ENCODE results near the gene EXPH5.

The EXPH5 gene

DNA sequence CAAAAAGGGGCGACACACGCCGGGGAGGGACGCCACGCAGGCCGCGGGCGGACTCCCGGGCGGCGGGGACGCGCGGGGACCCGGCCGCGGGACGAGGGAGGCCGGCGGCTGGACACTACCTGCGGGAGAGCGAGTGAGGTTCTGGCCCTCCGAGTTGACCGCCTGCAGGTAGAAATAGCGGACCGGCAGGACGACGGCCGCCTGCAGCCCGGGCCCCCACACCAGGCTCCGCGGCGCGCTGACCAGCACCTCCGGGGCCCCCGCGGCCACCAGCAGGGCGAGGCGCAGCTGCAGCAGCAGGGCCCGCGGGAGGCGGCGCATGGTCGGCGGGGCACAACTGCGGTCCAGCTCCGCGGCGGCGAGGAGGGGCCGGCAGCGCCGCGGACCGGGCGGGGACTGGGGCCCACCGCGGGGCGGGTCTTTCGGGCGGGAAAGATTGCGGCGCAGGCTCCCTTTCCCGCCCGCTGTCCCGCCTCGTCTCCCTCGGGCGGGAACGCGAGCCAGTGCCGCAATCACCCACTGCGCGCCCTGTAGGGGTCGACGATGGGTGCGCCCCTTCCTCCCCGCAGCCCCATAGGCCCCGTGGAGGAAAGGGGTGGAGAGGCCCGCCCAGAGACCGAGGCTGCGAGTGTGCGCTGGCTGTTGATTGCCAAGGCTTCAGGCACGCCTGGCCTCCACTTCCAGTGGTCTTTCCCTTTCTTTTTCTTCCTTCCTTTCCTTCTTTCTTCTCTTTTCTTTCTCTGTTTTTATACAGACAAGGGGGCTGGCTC, 95.3 kb downstream of the EXPH5 start, which contains the start of gene POGLUT3:
Gene POGLUT3 (minus strand): TSS at position 339 of the 770 bp plus-strand sequence. CDS start 18 bp downstream, at position 321.
- Mint-ChIP-seq H3K27me3 (no peaks in the 10 kb centered on the region), H3K27ac (peak within 1 kb of the TSS; percentile 98), H3K4me1 (ENCODE audit: low read depth) (peaks cover 28% of the 10 kb centered on the region), H3K4me3 (peak within 1 kb of the TSS; percentile 97), H3K36me3 (no peaks in the 10 kb centered on the region), H3K9me3 (ENCODE audit: low read depth) (no peaks in the 10 kb centered on the region)

GRCh38 chr11:108497317-108498045, 96.1 kb downstream of the EXPH5 start:
- H3K27ac Mint-ChIP-seq, result peak overlapping the region; percentile 98
- no peaks in the 10 kb centered on the region for H3K9me3 Mint-ChIP-seq (ENCODE audit: low read depth)
- H3K27me3 Mint-ChIP-seq, result no peaks in the 10 kb centered on the region
- H3K36me3 Mint-ChIP-seq, result no peaks in the 10 kb centered on the region
- peaks cover 28% of the 10 kb centered on the region for H3K4me1 Mint-ChIP-seq (ENCODE audit: low read depth)
- peak overlapping the region; percentile 97 for H3K4me3 Mint-ChIP-seq

DNA sequence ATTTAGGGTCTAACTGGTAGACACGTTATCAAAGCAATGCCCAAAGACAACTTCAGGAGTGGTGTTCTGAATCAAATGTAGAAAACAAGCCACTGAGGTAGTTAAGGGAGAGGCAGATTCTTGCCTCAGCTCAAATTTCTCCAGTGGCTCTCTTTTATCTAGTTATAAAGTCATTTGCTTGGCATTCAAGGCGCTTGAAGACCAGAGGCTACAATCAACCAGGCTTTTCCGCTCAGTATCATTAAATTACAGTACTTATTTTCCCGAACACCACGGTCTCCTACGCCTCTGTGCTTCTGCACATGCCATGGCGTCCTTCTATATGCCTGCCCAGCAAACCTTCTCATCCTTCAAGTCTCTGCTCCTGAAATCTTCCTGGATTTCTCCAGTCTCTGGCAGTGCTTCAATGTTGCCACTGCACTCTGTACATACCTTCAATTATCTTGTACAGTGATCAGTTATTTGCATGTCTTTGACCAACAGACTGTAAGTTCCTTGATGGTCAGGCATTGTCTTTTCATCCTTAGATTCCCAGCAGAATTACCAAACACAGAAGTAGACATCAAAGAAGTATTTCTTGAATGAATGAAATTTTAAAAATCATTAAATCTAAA, 96.8 kb downstream of the EXPH5 start:
- H3K4me1 Mint-ChIP-seq (ENCODE audit: low read depth), result peaks cover 28% of the 10 kb centered on the region
- no peaks in the 10 kb centered on the region for H3K27me3 Mint-ChIP-seq
- no peaks in the 10 kb centered on the region for H3K9me3 Mint-ChIP-seq (ENCODE audit: low read depth)
- peak overlapping the region; percentile 97 for H3K4me3 Mint-ChIP-seq
- H3K27ac Mint-ChIP-seq, result peak overlapping the region; percentile 98
- H3K36me3 Mint-ChIP-seq, result no peaks in the 10 kb centered on the region

- Mint-ChIP-seq H3K27me3 (no peaks in the 10 kb centered on the region), H3K36me3 (no peaks in the 10 kb centered on the region), H3K4me3 (no peak overlapping the region), H3K27ac (peak overlapping the region; percentile 41), H3K4me1 (ENCODE audit: low read depth) (peaks cover 28% of the 10 kb centered on the region), H3K9me3 (ENCODE audit: low read depth) (no peaks in the 10 kb centered on the region)
Measured at GRCh38 chr11:108495326-108495725, 98.2 kb downstream of the EXPH5 start.

GRCh38 chr11:108494182-108494581, 99.4 kb downstream of the EXPH5 start:
- no peak overlapping the region for H3K4me3 Mint-ChIP-seq
- peaks cover 2% of the 10 kb centered on the region for H3K36me3 Mint-ChIP-seq
- peak overlapping the region; percentile 13 for H3K27ac Mint-ChIP-seq
- peaks cover 28% of the 10 kb centered on the region for H3K4me1 Mint-ChIP-seq (ENCODE audit: low read depth)
- H3K9me3 Mint-ChIP-seq (ENCODE audit: low read depth), result no peaks in the 10 kb centered on the region
- H3K27me3 Mint-ChIP-seq, result no peaks in the 10 kb centered on the region

GRCh38 chr11:108491936-108492335, 101.6 kb downstream of the EXPH5 start:
- H3K4me3 Mint-ChIP-seq, result no peak overlapping the region
- peaks cover 12% of the 10 kb centered on the region for H3K36me3 Mint-ChIP-seq
- no peak overlapping the region for H3K27ac Mint-ChIP-seq
- H3K27me3 Mint-ChIP-seq, result no peaks in the 10 kb centered on the region
- H3K9me3 Mint-ChIP-seq (ENCODE audit: low read depth), result no peaks in the 10 kb centered on the region
- peaks cover 19% of the 10 kb centered on the region for H3K4me1 Mint-ChIP-seq (ENCODE audit: low read depth)

DNA sequence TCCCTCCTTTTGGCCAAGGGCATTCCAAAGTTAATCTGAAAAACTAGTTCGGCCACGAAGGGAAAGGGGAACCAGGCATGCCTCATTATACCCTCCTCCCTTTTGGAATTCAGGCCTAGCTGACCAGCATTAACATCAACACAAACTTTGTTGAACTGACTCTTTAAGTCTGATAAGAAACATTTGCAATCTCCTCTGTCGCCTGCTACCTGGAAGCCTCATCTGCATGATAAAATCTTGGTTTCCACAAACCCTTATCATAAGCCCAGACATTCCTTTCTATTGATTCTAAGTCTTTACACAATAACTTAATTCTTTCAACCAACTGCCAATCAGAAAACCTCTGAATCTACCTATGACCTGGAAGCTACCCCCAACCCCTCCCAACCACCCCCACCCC, 106.7 kb downstream of the EXPH5 start:
- Mint-ChIP-seq H3K27me3 (no peaks in the 10 kb centered on the region), H3K9me3 (ENCODE audit: low read depth) (no peaks in the 10 kb centered on the region), H3K27ac (no peak overlapping the region), H3K4me1 (ENCODE audit: low read depth) (no peaks in the 10 kb centered on the region), H3K36me3 (peaks cover 26% of the 10 kb centered on the region), H3K4me3 (no peak overlapping the region)

DNA sequence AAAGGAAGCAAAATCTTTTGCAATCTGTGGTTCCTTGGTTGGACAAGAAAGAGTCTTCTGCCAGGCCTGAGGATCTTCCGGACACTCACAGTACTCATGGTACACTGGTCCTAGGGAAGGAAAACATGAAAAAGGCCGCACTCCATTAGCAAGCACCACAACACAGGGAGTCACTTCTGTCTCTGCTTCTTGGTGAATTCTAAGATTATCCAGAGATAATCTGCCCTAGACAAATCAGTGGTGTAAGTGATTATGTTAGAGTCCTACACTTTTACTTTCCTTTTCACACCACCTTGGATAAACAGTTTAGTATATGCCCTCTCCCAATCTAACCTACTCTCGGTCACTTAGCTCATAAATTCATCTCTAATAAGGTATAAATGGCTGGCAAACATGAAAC, 107.2 kb downstream of the EXPH5 start:
- H3K9me3 Mint-ChIP-seq (ENCODE audit: low read depth), result no peaks in the 10 kb centered on the region
- no peak overlapping the region for H3K27ac Mint-ChIP-seq
- no peaks in the 10 kb centered on the region for H3K4me1 Mint-ChIP-seq (ENCODE audit: low read depth)
- H3K27me3 Mint-ChIP-seq, result no peaks in the 10 kb centered on the region
- H3K36me3 Mint-ChIP-seq, result peaks cover 28% of the 10 kb centered on the region
- no peak overlapping the region for H3K4me3 Mint-ChIP-seq

DNA sequence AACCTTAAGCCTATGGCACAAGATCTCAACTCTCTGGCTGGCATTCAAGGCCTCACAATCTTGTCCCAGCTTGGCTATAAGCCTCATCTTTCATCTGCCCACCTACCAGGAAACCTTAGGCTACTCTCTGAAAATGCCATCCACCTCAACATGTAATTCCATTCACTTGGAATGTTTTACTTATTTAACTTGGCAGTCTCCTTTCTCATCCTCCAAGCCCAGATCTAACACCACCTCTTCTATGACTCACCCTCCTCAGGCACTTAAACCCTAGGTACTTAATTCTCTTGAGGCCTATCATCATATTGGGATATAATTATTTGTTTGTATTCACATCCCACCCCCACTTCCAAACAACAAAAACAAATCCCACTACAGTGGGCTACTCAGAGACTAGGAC, 110.4 kb downstream of the EXPH5 start:
- no peaks in the 10 kb centered on the region for H3K9me3 Mint-ChIP-seq (ENCODE audit: low read depth)
- peak overlapping the region; percentile 34 for H3K27ac Mint-ChIP-seq
- no peak overlapping the region for H3K4me3 Mint-ChIP-seq
- no peaks in the 10 kb centered on the region for H3K27me3 Mint-ChIP-seq
- no peaks in the 10 kb centered on the region for H3K4me1 Mint-ChIP-seq (ENCODE audit: low read depth)
- peaks cover 22% of the 10 kb centered on the region for H3K36me3 Mint-ChIP-seq

DNA sequence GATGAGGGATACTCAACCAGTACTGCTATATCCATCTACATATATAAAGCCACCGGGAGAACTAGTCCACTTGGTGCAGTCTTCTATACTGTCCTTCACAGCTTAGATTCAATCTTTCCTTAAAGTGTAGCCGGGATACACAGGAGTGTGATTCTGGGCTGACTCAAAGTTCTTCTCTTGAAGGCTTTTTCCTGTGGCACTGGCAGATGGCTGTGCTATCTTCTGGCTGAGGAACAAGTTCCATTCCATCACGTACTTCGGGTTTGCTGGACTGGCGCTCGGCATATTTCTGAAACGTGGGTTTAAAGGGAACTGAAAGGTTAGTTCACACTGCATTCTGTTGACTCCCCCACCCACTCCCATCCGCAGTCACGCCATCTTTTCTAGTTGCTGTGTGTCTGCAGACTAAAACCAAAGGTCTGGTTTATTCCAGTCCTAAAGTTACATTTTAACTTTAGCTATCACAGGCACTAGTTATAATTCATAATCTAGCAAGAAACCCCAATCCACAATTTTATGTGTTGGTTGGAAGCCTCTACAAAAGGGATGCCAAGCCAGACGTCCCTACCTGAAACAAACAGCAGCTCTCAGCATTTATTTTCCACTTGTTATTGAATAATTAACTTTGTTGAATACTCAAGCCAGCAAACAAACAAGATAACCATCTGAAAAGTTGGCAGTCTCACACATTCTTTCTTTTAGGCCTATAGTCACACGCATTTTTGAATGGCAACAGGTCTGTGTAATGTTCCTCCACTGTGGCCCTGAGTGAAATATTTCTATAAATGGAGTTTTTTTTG, 118.7 kb downstream of the EXPH5 start:
- Mint-ChIP-seq H3K4me3 (no peak overlapping the region), H3K27me3 (no peaks in the 10 kb centered on the region), H3K27ac (no peak overlapping the region), H3K36me3 (peaks cover 7% of the 10 kb centered on the region), H3K4me1 (ENCODE audit: low read depth) (no peaks in the 10 kb centered on the region), H3K9me3 (ENCODE audit: low read depth) (no peaks in the 10 kb centered on the region)

DNA sequence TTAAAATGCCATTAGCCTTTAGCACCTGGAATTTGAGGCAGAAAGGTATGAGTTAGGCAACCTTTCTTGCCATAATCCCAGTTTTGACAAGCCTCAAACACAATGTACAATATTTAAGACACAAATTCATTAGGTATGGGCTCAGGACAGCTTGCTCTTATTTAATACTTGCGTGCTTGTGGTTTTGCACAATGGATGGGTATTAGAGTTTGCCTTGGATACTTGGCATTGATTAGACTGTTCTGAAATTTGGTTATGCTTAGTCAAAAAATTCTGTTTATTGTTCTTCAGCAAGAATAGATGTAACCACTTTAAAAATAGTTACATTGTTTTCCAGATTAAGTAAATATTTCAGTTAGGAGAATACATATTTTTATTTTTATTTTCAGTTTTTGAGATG, 120.9 kb downstream of the EXPH5 start:
- Mint-ChIP-seq H3K36me3 (peaks cover 5% of the 10 kb centered on the region), H3K9me3 (ENCODE audit: low read depth) (no peaks in the 10 kb centered on the region), H3K4me3 (no peak overlapping the region), H3K4me1 (ENCODE audit: low read depth) (peaks cover 3% of the 10 kb centered on the region), H3K27ac (no peak overlapping the region), H3K27me3 (no peaks in the 10 kb centered on the region)

- Mint-ChIP-seq H3K4me1 (ENCODE audit: low read depth) (peaks cover 14% of the 10 kb centered on the region), H3K27me3 (no peaks in the 10 kb centered on the region), H3K36me3 (peaks cover 2% of the 10 kb centered on the region), H3K27ac (peak overlapping the region; percentile 70), H3K9me3 (ENCODE audit: low read depth) (no peaks in the 10 kb centered on the region), H3K4me3 (peak overlapping the region; percentile 52)
Measured at GRCh38 chr11:108468478-108468864, 125.1 kb downstream of the EXPH5 start.

GRCh38 chr11:108467091-108467823, 126.3 kb downstream of the EXPH5 start, which contains the start of gene C11orf65:
Gene C11orf65, minus strand, starts transcription at chr11:108467529. Its CDS starts 5,970 bp downstream, at chr11:108461559.
- H3K27ac Mint-ChIP-seq, result peak within 1 kb of the TSS; percentile 97
- H3K4me1 Mint-ChIP-seq (ENCODE audit: low read depth), result peaks cover 14% of the 10 kb centered on the region
- H3K4me3 Mint-ChIP-seq, result peak within 1 kb of the TSS; percentile 99
- H3K9me3 Mint-ChIP-seq (ENCODE audit: low read depth), result no peaks in the 10 kb centered on the region
- peaks cover 2% of the 10 kb centered on the region for H3K36me3 Mint-ChIP-seq
- no peaks in the 10 kb centered on the region for H3K27me3 Mint-ChIP-seq

DNA sequence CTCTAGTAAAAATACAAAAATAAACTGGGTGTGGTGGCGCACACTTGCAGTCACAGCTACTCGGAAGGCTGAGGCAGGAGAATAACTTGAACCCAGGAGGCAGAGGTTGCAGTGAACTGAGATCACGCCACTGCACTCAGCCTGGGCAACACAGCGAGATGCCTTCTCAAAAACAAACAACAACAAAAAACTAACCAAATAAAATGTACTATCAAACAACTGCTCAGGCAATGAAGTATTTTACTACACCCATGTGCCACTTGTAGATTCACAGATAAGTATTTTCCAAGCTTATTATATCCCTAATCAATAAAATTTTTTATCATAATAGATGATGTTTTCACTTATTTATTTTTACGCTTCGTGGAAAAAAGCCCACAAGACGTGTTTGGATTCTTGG, 127.2 kb downstream of the EXPH5 start:
- peak overlapping the region; percentile 99 for H3K4me3 Mint-ChIP-seq
- peaks cover 14% of the 10 kb centered on the region for H3K4me1 Mint-ChIP-seq (ENCODE audit: low read depth)
- peaks cover 2% of the 10 kb centered on the region for H3K36me3 Mint-ChIP-seq
- peak overlapping the region; percentile 97 for H3K27ac Mint-ChIP-seq
- H3K27me3 Mint-ChIP-seq, result no peaks in the 10 kb centered on the region
- no peaks in the 10 kb centered on the region for H3K9me3 Mint-ChIP-seq (ENCODE audit: low read depth)
